ENCODE measurements around the gene SNAPC4.

GRCh38 chr9:136386018-136386417 is 14.0 kb downstream of the SNAPC4 start:
- TF ChIP-seq, protein P1, sequence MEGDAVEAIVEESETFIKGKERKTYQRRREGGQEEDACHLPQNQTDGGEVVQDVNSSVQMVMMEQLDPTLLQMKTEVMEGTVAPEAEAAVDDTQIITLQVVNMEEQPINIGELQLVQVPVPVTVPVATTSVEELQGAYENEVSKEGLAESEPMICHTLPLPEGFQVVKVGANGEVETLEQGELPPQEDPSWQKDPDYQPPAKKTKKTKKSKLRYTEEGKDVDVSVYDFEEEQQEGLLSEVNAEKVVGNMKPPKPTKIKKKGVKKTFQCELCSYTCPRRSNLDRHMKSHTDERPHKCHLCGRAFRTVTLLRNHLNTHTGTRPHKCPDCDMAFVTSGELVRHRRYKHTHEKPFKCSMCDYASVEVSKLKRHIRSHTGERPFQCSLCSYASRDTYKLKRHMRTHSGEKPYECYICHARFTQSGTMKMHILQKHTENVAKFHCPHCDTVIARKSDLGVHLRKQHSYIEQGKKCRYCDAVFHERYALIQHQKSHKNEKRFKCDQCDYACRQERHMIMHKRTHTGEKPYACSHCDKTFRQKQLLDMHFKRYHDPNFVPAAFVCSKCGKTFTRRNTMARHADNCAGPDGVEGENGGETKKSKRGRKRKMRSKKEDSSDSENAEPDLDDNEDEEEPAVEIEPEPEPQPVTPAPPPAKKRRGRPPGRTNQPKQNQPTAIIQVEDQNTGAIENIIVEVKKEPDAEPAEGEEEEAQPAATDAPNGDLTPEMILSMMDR (conservative IDR thresholded peaks at IDR 0.05; ENCODE audit: low read depth, low read length) = no peak
- TF ChIP-seq EZH2 (IDR thresholded peaks at IDR 0.05; ENCODE audit: low read length, unreplicated experiment) = no peak
- TF ChIP-seq EZH2phosphoT487 (IDR thresholded peaks at IDR 0.05; ENCODE audit: borderline replicate concordance, low read length) = no peak
